Gastroesophageal sphincter (tissue), 4 donors: Measurements from ENCODE around the gene CACNA1C. TPM values are rescaled to one million over a fixed set of nuclear protein-coding genes. Genes with fewer than 3 reads are reported as not detected.

Experiments
- ATAC-seq: fragments of 150-250 bp; one replicate; pipeline ENCODE4 v1.9.1; 2016; ENCODE audit warnings: mild to moderate bottlenecking, moderate library complexity
- H3K27ac ChIP-seq, 4 donors: fragments of 200-600 bp; sonication (generic) in 3 of 4; 1 replicate in 3 of 4; 2 replicates in 1 of 4; pipeline ENCODE4 v1.5.1; 2016 to 2019
- H3K27me3 ChIP-seq: fragments of 200-600 bp; sonication (generic); one replicate; pipeline ENCODE4 v1.5.1; 2019
- H3K36me3 ChIP-seq, 2 donors: fragments of 200-600 bp; sonication (generic); one replicate each; pipeline ENCODE4 v1.5.1; 2019; ENCODE audit warnings: control low read depth in 1 of 2
- H3K4me1 ChIP-seq, 3 donors: fragments of 200-600 bp; sonication (generic); 1 replicate in 2 of 3; 2 replicates in 1 of 3; pipeline ENCODE4 v1.5.1; 2016 to 2019; ENCODE audit warnings: control low read depth in 2 of 3
- H3K4me3 ChIP-seq, 2 donors: fragments of 200-600 bp; sonication (generic); one replicate each; pipeline ENCODE4 v1.5.1; 2019; ENCODE audit warnings: mild to moderate bottlenecking in 1 of 2, moderate library complexity in 1 of 2
- H3K9me3 ChIP-seq, 3 donors: fragments of 200-600 bp; sonication (generic); one replicate each; pipeline ENCODE4 v1.5.1; 2017 to 2019; ENCODE audit warnings: control low read depth in 2 of 3
- CTCF ChIP-seq, 4 experiments: fragments of 200-600 bp in 2 of 4; fragments of 450-650 bp in 2 of 4; sonication (generic) in 1 of 4; IDR thresholded peaks; one replicate each; pipeline ENCODE4 v1.5.1; 2017 to 2019; ENCODE audit warnings: antibody characterized with exemption in 4 of 4, mild to moderate bottlenecking in 2 of 4, moderate library complexity in 2 of 4
- EP300 ChIP-seq: sonication (generic); formaldehyde crosslinking; IDR thresholded peaks from one replicate; pipeline ENCODE4 v1.6.1; 2017; ENCODE audit warnings: antibody characterized with exemption, mild to moderate bottlenecking
- POLR2A ChIP-seq, 2 donors: fragments of 450-650 bp; IDR thresholded peaks; one replicate each; pipeline ENCODE4 v1.6.1; 2017; ENCODE audit warnings: antibody characterized with exemption in 2 of 2, mild to moderate bottlenecking in 2 of 2, moderate library complexity in 1 of 2
- POLR2AphosphoS5 ChIP-seq: sonication (generic); formaldehyde crosslinking; IDR thresholded peaks from one replicate; pipeline ENCODE4 v1.6.1; 2017; ENCODE audit warnings: antibody characterized with exemption
- WGBS, 2 donors: methylation state at CpG; one replicate each; pipeline ENCODE4 v1.1.5; 2018; ENCODE audit warnings: low coverage in 1 of 2; 5-methylcytosine and 5-hydroxymethylcytosine counted together
- total RNA-seq, 4 donors: library from RNA; depleted of rRNA; stranded (reverse); fragments of >200 nt; gene quantifications; one replicate each; pipeline ENCODE4 v1.1.0, GENCODE V29; 2016

CACNA1C gene
- total RNA-seq, 4 donors from 2014 or later = 22.9 to 96.2 (median 41.4) TPM

- no peaks in the 10 kb centered on the region for H3K27me3 ChIP-seq
- peak overlapping the region; percentile 6 to 16 for H3K4me3 ChIP-seq
- H3K36me3 ChIP-seq = no peaks in the 10 kb centered on the region
- peak; percentile 64 for ATAC-seq
- TF ChIP-seq EP300 = peak; percentile 77
- TF ChIP-seq POLR2AphosphoS5 = peak; percentile 57
- no peak for TF ChIP-seq CTCF (IDR thresholded peaks at IDR 0.05)
- WGBS, 2 donors = 12 to 27% methylated on average over 7 to 8 of the region's 9 CpGs
- H3K4me1 ChIP-seq = peaks cover 8 to 62% (median 13%) of the 10 kb centered on the region in 3 donors
- peak overlapping the region; percentile 82 to 98 (median 84) for H3K27ac ChIP-seq
- H3K9me3 ChIP-seq = peaks cover 0 to 6% (median 0%) of the 10 kb centered on the region in 3 donors
These were observed 22.9 kb downstream of the CACNA1C start for GRCh38 chr12:2075508-2076195.

- no peak for ATAC-seq
- TF ChIP-seq POLR2AphosphoS5 (peak; percentile 82), EP300 (no peak), CTCF (IDR thresholded peaks at IDR 0.05) (no peak), POLR2A (IDR thresholded peaks at IDR 0.05) (no peak)
- Histone ChIP-seq H3K27ac (peak overlapping the region; percentile 82 to 98 (median 84)), H3K27me3 (no peaks in the 10 kb centered on the region), H3K9me3 (peaks cover 0 to under 1% (median 0%) of the 10 kb centered on the region in 3 donors), H3K4me1 (peaks cover 8 to 62% (median 13%) of the 10 kb centered on the region in 3 donors), H3K4me3 (peak overlapping the region in 1 of 2 donors; percentile 16), H3K36me3 (no peaks in the 10 kb centered on the region)
- 25 to 31% methylated on average over 9 of the region's 9 CpGs for WGBS, 2 donors
These were observed 23.4 kb downstream of the CACNA1C start for GRCh38 chr12:2076196-2076570.

GRCh38 chr12:2076728-2077127 is 23.9 kb downstream of the CACNA1C start:
- H3K36me3 ChIP-seq = no peaks in the 10 kb centered on the region
- no peaks in the 10 kb centered on the region for H3K27me3 ChIP-seq
- H3K4me1 ChIP-seq = peaks cover 8 to 64% (median 13%) of the 10 kb centered on the region in 3 donors
- TF ChIP-seq CTCF (IDR thresholded peaks at IDR 0.05) (no peak), EP300 (no peak), POLR2A (IDR thresholded peaks at IDR 0.05) (no peak)
- no peak overlapping the region for H3K4me3 ChIP-seq
- H3K27ac ChIP-seq = peak overlapping the region; percentile 82 to 98 (median 84)
- H3K9me3 ChIP-seq = no peaks in the 10 kb centered on the region
- WGBS, 2 donors = 55 to 67% methylated on average over 5 to 9 of the region's 10 CpGs
- no peak for ATAC-seq

GRCh38 chr12:2080604-2081003 is 27.8 kb downstream of the CACNA1C start:
- no peaks in the 10 kb centered on the region for H3K9me3 ChIP-seq
- no peaks in the 10 kb centered on the region for H3K27me3 ChIP-seq
- no peak overlapping the region for H3K27ac ChIP-seq
- ATAC-seq = no peak
- H3K4me1 ChIP-seq = peaks cover 9 to 70% (median 16%) of the 10 kb centered on the region in 3 donors
- H3K4me3 ChIP-seq = no peak overlapping the region
- H3K36me3 ChIP-seq = no peaks in the 10 kb centered on the region
- TF ChIP-seq POLR2A (IDR thresholded peaks at IDR 0.05) (no peak), POLR2AphosphoS5 (no peak), EP300 (no peak), CTCF (IDR thresholded peaks at IDR 0.05) (no peak)

- WGBS, 2 donors = 87% methylated on average over 6 of the region's 6 CpGs; no CpG with 5 or more reads in 1 of the 2 donors
- Histone ChIP-seq H3K27me3 (no peaks in the 10 kb centered on the region), H3K36me3 (no peaks in the 10 kb centered on the region), H3K4me3 (no peak overlapping the region), H3K4me1 (peaks cover 3 to 70% (median 9%) of the 10 kb centered on the region in 3 donors), H3K9me3 (no peaks in the 10 kb centered on the region), H3K27ac (peak overlapping the region in 3 of 4 donors; percentile 59 to 73 (median 63))
- TF ChIP-seq POLR2AphosphoS5 (no peak), POLR2A (IDR thresholded peaks at IDR 0.05) (no peak)
- ATAC-seq = no peak
These were observed 29.5 kb downstream of the CACNA1C start for GRCh38 chr12:2082321-2082720.
